Choroid plexus epithelial cell (primary cell): ENCODE results near the gene LAT.
"Not testable (repeated sequence)": the region's sequence is repeated elsewhere in the genome, so short reads cannot be mapped to it uniquely, and the experiment has no call there.

Source experiments
- DNase-seq: peaks from one replicate; pipeline ENCODE4 v3.0.0-alpha.2; 2010; ENCODE audit warnings: low read depth
- H3K4me3 ChIP-seq: 2 replicates; pipeline ENCODE4 v1.5.1; 2011; ENCODE audit warnings: low read depth, mild to moderate bottlenecking, control low read depth, low read length, moderate library complexity
- TF ChIP-seq, protein P1 (sequence below): conservative IDR thresholded peaks from 2 replicates; pipeline ENCODE4 v1.5.1; 2011; ENCODE audit warnings: low read depth, mild to moderate bottlenecking, control low read depth, inconsistent platforms, low read length, moderate library complexity

Gene LAT

GRCh38 chr16:28964496-28964895 lies 20.4 kb upstream of the LAT start:
- TF ChIP-seq, protein P1, sequence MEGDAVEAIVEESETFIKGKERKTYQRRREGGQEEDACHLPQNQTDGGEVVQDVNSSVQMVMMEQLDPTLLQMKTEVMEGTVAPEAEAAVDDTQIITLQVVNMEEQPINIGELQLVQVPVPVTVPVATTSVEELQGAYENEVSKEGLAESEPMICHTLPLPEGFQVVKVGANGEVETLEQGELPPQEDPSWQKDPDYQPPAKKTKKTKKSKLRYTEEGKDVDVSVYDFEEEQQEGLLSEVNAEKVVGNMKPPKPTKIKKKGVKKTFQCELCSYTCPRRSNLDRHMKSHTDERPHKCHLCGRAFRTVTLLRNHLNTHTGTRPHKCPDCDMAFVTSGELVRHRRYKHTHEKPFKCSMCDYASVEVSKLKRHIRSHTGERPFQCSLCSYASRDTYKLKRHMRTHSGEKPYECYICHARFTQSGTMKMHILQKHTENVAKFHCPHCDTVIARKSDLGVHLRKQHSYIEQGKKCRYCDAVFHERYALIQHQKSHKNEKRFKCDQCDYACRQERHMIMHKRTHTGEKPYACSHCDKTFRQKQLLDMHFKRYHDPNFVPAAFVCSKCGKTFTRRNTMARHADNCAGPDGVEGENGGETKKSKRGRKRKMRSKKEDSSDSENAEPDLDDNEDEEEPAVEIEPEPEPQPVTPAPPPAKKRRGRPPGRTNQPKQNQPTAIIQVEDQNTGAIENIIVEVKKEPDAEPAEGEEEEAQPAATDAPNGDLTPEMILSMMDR = no peak
- DNase-seq = no peak
- no peak overlapping the region for H3K4me3 ChIP-seq

DNA sequence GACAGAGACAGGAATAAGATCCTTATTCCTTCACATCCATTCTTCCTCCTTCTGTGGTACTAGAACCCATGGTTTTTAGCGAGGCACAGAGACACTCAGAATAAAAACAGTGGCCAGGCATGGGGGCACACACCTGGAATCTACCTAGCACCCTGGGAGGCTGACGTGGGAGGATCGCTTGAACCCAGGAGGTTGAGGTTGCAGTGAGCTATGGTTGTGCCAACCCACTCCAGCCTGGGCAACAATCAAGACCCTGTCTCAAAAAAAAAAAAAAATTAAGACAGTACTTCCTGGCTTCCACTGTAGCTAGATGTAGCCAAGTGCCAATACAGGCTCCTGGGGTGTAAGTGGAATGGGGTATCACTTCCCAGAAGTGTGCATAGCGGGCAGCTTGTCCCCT lies 17.7 kb upstream of the LAT start:
- TF ChIP-seq, protein P1 = no peak
- DNase-seq = no peak
- no peak overlapping the region for H3K4me3 ChIP-seq

- DNase-seq, H3K4me3 ChIP-seq: not testable (repeated sequence)
These were observed 15.2 kb upstream of the LAT start for GRCh38 chr16:28969696-28970095.

GRCh38 chr16:28974007-28974436 lies 10.8 kb upstream of the LAT start:
- TF ChIP-seq, protein P1 = peak; percentile 82
- peak; percentile 73 for DNase-seq
- H3K4me3 ChIP-seq = peak overlapping the region; percentile 99

GRCh38 chr16:28974437-28975157 lies 10.3 kb upstream of the LAT start, which contains the start of gene SPNS1:
TSS of gene SPNS1 (plus strand) at chr16:28974778. CDS start at chr16:28975152, 374 bp downstream.
- H3K4me3 ChIP-seq = peak within 1 kb of the TSS; percentile 99
- TF ChIP-seq, protein P1 = no peak
- peak; percentile 98 for DNase-seq

- peak overlapping the region; percentile 99 for H3K4me3 ChIP-seq
- peak; percentile 12 for DNase-seq
- TF ChIP-seq, protein P1 = no peak
These were observed 9.7 kb upstream of the LAT start for GRCh38 chr16:28975158-28975599.

DNA sequence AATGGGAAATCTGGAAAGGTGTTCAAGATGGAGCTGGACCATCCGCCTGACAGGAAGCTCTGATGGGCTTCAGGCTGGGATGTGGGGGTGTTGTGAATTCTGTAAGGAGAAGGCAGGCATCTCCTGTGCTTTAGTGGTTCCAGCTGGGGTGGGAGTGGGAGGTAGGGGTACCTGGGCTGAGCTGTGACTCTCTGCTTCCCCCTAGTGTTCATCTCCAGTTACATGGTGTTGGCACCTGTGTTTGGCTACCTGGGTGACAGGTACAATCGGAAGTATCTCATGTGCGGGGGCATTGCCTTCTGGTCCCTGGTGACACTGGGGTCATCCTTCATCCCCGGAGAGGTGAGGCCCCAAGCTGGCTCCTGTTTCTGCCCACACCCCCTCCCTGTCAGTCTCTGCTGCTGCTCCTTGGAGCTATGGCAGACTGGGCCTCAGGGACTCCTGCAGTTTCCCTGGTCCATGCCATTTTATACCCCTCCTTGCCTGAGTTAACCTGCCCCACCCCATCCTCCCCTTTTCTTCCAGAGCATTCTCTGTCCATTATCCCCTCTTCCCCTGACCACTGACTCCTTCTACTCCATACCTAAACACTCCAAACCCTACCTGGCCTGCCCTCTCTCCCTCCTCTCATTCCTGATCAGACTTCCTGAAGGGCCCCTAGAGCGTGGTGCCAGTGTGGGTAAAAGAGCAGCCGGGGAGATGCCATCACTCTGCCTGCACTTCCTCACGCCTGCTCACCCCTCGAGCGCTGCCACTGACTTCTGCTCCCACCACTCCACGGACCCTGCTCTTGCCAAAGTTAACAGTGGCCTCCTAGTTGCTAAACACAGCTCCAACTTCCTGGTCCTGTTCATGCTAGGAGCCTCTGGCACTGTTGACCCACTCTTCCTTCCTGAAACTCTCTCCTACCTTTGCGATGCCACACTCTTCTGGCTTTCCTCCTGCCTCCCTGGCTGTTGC lies 6.9 kb upstream of the LAT start:
- no peak for DNase-seq
- TF ChIP-seq, protein P1 = peak; percentile 49
- H3K4me3 ChIP-seq = no peak overlapping the region

DNA sequence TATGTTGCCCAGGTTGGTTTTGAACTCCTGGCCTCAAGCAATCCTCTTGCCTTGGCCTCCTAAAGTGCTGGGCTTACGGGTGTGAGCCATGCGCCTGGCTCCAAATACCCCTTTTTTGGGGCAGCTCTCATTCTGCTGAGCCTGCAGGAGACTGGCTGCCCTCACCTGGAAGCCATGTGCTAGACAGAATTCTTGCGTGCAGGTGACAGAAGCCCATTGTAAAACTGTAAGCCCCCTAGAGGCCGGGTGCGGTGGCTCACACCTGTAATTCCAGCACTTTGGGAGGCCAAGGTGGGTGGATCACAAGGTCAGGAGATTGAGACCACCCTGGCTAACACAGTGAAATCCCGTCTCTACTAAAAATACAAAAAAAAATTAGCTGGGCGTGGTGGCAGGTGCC lies 4.5 kb upstream of the LAT start:
- H3K4me3 ChIP-seq, DNase-seq: not testable (repeated sequence)
